HG02981 (cell line): ENCODE measurements around the gene LTO1.
"Not testable (repeated sequence)": the region's sequence is repeated elsewhere in the genome, so short reads cannot be mapped to it uniquely, and the experiment has no call there.

Experiments used
- ATAC-seq: cut with Tn5 transposase; IDR thresholded peaks from one replicate; pipeline ENCODE4 v1.9.1; 2021; ENCODE audit warnings: mild to moderate bottlenecking, moderate library complexity; ENCODE audit not compliant: unreplicated experiment

The LTO1 gene

GRCh38 chr11:69636512-69637197 lies 38.5 kb downstream of the LTO1 start:
- ATAC-seq, result no peak

DNA sequence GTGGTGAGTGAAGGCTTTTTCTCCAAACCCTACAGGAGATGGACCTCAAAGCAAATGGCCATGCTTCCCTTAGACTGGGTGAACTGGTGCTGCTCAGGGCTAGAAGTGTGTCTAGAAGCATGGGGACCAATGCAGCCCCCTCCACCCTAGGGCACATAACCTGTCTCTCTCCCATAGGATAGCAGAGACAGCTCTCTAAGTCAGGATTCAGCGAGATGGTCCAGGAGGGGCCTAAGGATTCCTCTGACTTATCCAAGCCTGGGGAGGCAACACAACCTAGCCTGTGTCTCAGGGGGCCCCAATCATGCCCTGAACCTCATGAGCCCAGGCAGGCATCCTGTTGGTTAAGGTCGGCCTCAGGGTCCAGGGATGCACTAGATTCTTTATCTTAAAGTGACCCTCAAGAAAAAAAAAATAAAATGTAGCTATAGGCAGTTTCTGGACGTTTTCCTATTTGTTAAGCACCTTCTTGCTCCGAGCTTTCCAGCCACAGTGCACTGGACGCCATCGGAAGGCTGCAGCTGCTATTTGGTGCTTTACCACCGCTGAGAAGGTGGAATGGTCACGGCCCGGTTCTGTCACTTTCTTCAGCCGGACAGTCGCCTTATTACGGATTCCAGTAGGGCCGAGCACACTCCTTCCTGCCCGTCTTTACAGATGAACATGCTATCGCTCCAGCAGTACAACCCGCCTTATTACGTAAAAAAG lies 39.2 kb downstream of the LTO1 start:
- ATAC-seq, result no peak

DNA sequence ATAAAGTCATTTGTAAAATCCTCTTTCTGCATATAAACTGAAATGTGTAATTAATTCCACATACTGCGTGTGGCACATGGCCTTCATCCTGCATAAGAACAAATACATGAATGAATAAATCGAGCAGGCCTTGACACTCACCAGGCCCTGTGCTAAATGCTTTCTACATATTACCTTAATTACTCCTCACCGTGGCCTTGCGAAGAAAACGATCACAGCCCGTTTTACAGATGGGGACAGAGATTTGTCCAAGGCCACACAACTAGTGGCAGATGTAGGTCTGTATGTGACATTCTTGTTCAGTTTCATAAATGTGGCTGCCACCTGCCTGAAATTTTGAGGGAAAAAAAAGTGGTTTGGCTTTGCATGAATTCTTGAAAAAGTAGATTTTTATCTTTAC lies 40.0 kb downstream of the LTO1 start:
- no peak for ATAC-seq

DNA sequence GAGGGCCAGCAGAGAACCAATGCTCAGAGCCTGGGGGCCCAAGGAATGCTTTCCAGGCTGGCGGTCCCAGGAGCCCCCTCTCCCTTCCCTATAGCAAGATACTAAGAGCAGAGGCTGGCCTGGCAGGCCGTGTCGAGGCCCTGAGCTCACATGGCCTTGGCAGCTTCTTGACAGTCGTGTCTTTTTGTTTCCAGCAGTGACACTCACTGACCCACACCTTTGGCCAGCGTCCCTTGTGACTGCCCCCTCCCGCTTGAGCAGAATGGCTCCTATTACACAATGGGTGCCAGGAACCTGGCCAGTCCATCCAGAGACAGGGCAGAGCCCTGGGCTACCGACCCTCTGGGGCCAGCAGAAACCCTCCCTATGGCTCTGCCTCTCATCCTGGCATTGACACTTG lies 40.6 kb downstream of the LTO1 start:
- ATAC-seq, result no peak

GRCh38 chr11:69634069-69634468 lies 41.1 kb downstream of the LTO1 start:
- no peak for ATAC-seq

DNA sequence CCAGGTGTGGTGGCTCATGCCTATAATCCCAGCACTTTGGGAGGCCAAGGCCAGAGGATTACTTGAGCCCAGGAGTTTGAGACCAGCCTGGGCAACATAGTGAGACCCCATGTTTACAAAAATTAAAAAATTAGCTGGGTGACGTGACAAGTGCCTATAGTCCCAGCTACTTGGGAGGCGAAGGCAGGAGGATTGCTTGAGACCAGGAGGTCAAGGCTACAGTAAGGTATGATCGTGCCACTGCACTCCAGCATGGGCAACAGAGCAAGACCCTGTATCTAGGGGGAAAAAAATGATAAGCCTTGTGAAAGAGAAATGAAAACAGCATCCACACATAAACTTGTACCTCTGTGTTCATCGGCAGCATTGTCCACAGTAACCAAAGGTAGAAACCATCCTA lies 42.3 kb downstream of the LTO1 start:
- no peak for ATAC-seq

GRCh38 chr11:69630424-69630823 lies 44.7 kb downstream of the LTO1 start:
- ATAC-seq, result no peak

DNA sequence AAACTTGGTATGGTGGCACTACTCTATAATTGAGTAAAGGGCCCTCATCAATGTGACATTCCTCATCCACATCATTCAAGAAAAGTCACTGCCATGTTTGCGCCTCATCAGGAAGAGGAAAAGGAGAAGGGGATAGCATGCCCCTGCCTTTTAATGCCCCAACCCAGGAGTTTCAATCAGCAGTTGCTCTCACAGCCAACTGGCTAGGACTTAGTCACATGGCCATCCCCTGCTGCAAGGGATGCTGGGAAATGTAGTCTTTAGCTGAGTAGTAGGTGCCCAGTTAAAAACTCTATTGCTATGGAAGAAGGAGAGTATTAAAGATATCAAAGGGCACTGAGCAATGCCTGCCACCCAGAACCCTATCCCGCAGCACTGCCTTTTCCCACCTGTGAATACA lies 45.1 kb downstream of the LTO1 start:
- ATAC-seq, result no peak

- ATAC-seq, result no peak
These were observed 47.6 kb downstream of the LTO1 start for GRCh38 chr11:69627551-69627950.

DNA sequence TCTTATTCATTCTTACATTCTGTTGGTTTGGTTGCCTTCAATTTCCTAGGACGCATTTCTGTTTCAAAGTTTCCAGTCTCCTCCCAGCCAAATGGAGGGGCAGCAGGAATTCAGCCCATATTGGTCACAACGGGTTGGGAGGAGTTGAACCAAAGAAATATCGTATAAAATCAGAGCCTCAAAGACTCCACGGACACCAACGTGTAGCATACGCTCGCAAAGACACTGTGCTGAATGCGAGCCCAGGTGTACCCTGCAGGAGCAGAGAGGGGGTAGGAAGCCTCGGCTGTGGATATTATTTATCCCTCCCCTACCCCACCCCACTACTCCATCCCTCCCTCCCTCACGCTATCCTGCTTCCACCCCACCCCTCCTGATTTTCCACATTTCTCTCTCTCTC lies 49.7 kb downstream of the LTO1 start:
- no peak for ATAC-seq

- no peak for ATAC-seq
These were observed 50.9 kb downstream of the LTO1 start for GRCh38 chr11:69624293-69624692.

GRCh38 chr11:69622097-69622681 lies 53.0 kb downstream of the LTO1 start:
- not testable (repeated sequence) for ATAC-seq

GRCh38 chr11:69620683-69621290 lies 54.4 kb downstream of the LTO1 start:
- no peak for ATAC-seq

DNA sequence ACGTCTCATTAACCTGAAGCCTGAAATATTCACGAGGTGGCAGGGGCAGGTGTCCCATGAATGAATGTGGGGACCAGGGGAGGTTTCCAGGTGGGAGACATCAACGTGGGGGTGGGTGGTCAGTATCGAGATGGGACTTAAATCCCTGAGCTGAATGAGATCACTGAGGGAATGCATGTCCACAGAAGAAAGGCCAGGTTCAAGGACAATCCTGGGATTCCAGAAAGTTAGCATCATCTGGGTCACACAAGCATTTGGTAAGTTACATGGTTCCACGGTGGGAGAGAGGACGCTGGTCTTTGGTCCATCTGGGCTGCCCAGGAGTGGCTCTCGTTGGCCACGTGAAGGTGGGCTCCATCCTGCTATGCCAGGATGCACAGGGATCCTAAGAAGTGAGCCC lies 56.9 kb downstream of the LTO1 start:
- no peak for ATAC-seq

GRCh38 chr11:69617682-69618081 lies 57.5 kb downstream of the LTO1 start:
- no peak for ATAC-seq

DNA sequence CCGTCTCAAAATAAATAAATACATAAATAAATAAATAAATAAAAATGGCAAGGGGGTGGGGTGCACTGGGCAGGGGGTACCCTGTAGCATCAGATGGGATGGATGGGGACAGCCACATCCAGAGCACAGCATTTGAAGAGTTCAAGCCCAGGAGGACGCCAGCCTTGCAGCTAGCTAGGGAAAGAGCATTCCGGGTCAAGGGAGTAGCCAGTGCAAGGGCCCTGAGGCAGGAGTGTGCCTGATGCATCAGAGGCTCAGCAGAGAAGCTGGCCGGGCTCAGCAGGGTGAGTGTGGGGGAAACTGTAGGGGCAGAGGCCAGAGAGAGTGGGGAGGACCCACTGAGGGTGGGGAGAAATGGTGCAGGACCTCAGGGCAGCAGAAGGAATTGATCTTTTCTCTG lies 57.9 kb downstream of the LTO1 start:
- no peak for ATAC-seq
